ENCODE data around the gene RPAIN.
A peak's percentile ranks its signal among the peaks of the same experiment; 100 is the strongest.

Gene RPAIN, protein sequence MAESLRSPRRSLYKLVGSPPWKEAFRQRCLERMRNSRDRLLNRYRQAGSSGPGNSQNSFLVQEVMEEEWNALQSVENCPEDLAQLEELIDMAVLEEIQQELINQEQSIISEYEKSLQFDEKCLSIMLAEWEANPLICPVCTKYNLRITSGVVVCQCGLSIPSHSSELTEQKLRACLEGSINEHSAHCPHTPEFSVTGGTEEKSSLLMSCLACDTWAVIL

DNA sequence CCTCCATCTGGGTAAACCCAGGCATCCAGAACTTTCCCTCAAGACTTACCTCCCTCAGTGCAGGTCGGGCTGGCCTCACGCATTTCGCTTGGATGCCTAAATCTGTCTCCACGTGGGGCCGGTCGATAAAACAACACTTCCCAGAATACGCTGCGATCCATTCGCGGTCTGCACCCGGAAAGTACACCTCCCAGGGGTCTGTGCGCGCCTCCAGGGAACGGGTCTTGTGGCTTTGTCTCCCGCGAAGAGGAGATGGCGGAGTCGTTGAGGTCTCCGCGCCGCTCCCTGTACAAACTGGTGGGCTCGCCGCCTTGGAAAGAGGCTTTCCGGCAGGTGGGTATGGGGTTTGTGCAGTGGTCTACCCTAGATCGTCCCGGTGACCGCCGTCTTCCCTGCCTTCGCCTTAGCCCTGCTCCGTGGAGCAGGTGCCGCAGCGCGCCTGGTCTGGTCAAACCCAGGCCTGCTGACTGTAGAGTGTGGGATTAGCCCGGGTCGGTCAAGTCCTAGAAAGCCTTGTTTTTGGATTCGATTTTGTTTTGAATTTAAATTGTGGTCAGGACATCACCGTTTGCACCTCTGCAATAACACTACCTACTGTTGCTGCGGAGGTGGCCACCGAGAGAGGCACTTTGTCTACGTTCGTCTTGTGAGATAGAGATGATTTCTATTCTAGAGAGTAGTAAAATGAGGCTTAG is at the start of gene RPAIN:
RPAIN (plus strand) TSS at position 224 of the 695 bp plus-strand sequence; CDS start at position 253, 29 bp downstream.
- Histone ChIP-seq H3K9me3 (ENCODE audit: control insufficient read depth, insufficient read depth, low read depth, low read length) (no peaks in the 10 kb centered on the region), H3K27ac (ENCODE audit: extremely low read depth, low read depth, low read length) (peak within 1 kb of the TSS; percentile 92), H3K4me1 (ENCODE audit: control insufficient read depth, insufficient read depth, low read length) (no peaks in the 10 kb centered on the region; the same call in 1 of the 2 replicates), H3K36me3 (ENCODE audit: control insufficient read depth in 2 of 2, insufficient read depth in 1 of 2, low read length in 2 of 2) (peaks cover 59% of the 10 kb centered on the region in 2 experiments), H3K4me3 (ENCODE audit: low read depth, low read length) (peak within 1 kb of the TSS; percentile 97)
- CTCF ChIA-PET = interaction anchor here (0.6 to 1.6 kb wide), 2 partner anchors 19 to 22 kb away, joined by 3 to 9 read pairs; partner anchors contain the start of gene C1QBP
- POLR2A ChIA-PET = interaction anchor here (0.9 to 3.8 kb wide), 14 partner anchors 10 to 228 kb away, joined by 3 to 43 read pairs (median 5); partner anchors contain the start of genes C1QBP, DERL2, DHX33 and MIS12
- peak; percentile 57 for TF ChIP-seq ZNF629 (tag by site-specific recombination; IDR thresholded peaks at IDR 0.05)
- no peak for TF ChIP-seq ZBTB21 (tag by site-specific recombination; IDR thresholded peaks at IDR 0.05)
- TF ChIP-seq ZNF366 (tag by site-specific recombination; conservative IDR thresholded peaks at IDR 0.05) = no peak
- no peak for TF ChIP-seq KLF1 (tag by site-specific recombination; IDR thresholded peaks at IDR 0.05)
- TF ChIP-seq ZNF311 (tag by site-specific recombination; IDR thresholded peaks at IDR 0.05; ENCODE audit: borderline replicate concordance) = no peak
- no peak for TF ChIP-seq SALL2 (tag by site-specific recombination; IDR thresholded peaks at IDR 0.05; ENCODE audit: borderline replicate concordance)
- TF ChIP-seq PRDM1 (tag by site-specific recombination; IDR thresholded peaks at IDR 0.05) = no peak
- TF ChIP-seq ZNF174 (tag by site-specific recombination; IDR thresholded peaks at IDR 0.05) = no peak
- TF ChIP-seq ZSCAN16 (tag by site-specific recombination; IDR thresholded peaks at IDR 0.05) = no peak
- TF ChIP-seq ZNF549 (tag by site-specific recombination; IDR thresholded peaks at IDR 0.05) = no peak
- TF ChIP-seq ZNF623 (tag by site-specific recombination; IDR thresholded peaks at IDR 0.05) = no peak; the same call in 1 of the 2 replicates
- 0 out of 2 replicates have a peak, but pooled peaks have one; percentile 58 for TF ChIP-seq ZFP37 (tag by site-specific recombination; IDR thresholded peaks at IDR 0.05)
- TF ChIP-seq ZNF777 (tag by site-specific recombination; IDR thresholded peaks at IDR 0.05; ENCODE audit: borderline replicate concordance) = no peak
- TF ChIP-seq ZNF791 (tag by site-specific recombination; IDR thresholded peaks at IDR 0.05) = no peak
- TF ChIP-seq, protein P1, sequence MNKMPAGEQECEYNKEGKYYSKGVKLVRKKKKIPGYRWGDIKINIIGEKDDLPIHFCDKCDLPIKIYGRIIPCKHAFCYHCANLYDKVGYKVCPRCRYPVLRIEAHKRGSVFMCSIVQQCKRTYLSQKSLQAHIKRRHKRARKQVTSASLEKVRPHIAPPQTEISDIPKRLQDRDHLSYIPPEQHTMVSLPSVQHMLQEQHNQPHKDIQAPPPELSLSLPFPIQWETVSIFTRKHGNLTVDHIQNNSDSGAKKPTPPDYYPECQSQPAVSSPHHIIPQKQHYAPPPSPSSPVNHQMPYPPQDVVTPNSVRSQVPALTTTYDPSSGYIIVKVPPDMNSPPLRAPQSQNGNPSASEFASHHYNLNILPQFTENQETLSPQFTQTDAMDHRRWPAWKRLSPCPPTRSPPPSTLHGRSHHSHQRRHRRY (tag by site-specific recombination; IDR thresholded peaks at IDR 0.05) = no peak
- TF ChIP-seq ZNF560 (tag by site-specific recombination; IDR thresholded peaks at IDR 0.05; ENCODE audit: borderline replicate concordance) = no peak
- TF ChIP-seq ZNF2 (tag by site-specific recombination; IDR thresholded peaks at IDR 0.05) = peak; percentile 48; the same call in 1 of the 2 replicates
- no peak for TF ChIP-seq ZNF701 (tag by site-specific recombination; IDR thresholded peaks at IDR 0.05)
- TF ChIP-seq, protein P2, sequence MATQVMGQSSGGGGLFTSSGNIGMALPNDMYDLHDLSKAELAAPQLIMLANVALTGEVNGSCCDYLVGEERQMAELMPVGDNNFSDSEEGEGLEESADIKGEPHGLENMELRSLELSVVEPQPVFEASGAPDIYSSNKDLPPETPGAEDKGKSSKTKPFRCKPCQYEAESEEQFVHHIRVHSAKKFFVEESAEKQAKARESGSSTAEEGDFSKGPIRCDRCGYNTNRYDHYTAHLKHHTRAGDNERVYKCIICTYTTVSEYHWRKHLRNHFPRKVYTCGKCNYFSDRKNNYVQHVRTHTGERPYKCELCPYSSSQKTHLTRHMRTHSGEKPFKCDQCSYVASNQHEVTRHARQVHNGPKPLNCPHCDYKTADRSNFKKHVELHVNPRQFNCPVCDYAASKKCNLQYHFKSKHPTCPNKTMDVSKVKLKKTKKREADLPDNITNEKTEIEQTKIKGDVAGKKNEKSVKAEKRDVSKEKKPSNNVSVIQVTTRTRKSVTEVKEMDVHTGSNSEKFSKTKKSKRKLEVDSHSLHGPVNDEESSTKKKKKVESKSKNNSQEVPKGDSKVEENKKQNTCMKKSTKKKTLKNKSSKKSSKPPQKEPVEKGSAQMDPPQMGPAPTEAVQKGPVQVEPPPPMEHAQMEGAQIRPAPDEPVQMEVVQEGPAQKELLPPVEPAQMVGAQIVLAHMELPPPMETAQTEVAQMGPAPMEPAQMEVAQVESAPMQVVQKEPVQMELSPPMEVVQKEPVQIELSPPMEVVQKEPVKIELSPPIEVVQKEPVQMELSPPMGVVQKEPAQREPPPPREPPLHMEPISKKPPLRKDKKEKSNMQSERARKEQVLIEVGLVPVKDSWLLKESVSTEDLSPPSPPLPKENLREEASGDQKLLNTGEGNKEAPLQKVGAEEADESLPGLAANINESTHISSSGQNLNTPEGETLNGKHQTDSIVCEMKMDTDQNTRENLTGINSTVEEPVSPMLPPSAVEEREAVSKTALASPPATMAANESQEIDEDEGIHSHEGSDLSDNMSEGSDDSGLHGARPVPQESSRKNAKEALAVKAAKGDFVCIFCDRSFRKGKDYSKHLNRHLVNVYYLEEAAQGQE (tag by site-specific recombination; IDR thresholded peaks at IDR 0.05) = no peak
- peak; percentile 61 for TF ChIP-seq SCRT2 (tag by site-specific recombination; IDR thresholded peaks at IDR 0.05)
- TF ChIP-seq ZNF792 (tag by site-specific recombination; IDR thresholded peaks at IDR 0.05) = no peak
- TF ChIP-seq ZNF610 (tag by site-specific recombination; IDR thresholded peaks at IDR 0.05; ENCODE audit: borderline replicate concordance) = peak; percentile 82
- no peak for TF ChIP-seq ZNF747 (tag by site-specific recombination; IDR thresholded peaks at IDR 0.05)
- TF ChIP-seq ZSCAN30 (tag by site-specific recombination; IDR thresholded peaks at IDR 0.05) = peak; percentile 23; the same call in 1 of the 2 replicates
- TF ChIP-seq, protein P3, sequence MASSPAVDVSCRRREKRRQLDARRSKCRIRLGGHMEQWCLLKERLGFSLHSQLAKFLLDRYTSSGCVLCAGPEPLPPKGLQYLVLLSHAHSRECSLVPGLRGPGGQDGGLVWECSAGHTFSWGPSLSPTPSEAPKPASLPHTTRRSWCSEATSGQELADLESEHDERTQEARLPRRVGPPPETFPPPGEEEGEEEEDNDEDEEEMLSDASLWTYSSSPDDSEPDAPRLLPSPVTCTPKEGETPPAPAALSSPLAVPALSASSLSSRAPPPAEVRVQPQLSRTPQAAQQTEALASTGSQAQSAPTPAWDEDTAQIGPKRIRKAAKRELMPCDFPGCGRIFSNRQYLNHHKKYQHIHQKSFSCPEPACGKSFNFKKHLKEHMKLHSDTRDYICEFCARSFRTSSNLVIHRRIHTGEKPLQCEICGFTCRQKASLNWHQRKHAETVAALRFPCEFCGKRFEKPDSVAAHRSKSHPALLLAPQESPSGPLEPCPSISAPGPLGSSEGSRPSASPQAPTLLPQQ (tag by site-specific recombination; IDR thresholded peaks at IDR 0.05) = peak; percentile 49; the same call in 1 of the 2 replicates
- no peak for TF ChIP-seq ZNF514 (tag by site-specific recombination; IDR thresholded peaks at IDR 0.05)
- TF ChIP-seq, protein P4, sequence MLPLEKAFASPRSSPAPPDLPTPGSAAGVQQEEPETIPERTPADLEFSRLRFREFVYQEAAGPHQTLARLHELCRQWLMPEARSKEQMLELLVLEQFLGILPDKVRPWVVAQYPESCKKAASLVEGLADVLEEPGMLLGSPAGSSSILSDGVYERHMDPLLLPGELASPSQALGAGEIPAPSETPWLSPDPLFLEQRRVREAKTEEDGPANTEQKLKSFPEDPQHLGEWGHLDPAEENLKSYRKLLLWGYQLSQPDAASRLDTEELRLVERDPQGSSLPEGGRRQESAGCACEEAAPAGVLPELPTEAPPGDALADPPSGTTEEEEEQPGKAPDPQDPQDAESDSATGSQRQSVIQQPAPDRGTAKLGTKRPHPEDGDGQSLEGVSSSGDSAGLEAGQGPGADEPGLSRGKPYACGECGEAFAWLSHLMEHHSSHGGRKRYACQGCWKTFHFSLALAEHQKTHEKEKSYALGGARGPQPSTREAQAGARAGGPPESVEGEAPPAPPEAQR (tag by site-specific recombination; IDR thresholded peaks at IDR 0.05) = no peak
- no peak for TF ChIP-seq HOXD13 (CRISPR knock-in tag; IDR thresholded peaks at IDR 0.05; ENCODE audit: borderline replicate concordance)
- TF ChIP-seq, protein P5, sequence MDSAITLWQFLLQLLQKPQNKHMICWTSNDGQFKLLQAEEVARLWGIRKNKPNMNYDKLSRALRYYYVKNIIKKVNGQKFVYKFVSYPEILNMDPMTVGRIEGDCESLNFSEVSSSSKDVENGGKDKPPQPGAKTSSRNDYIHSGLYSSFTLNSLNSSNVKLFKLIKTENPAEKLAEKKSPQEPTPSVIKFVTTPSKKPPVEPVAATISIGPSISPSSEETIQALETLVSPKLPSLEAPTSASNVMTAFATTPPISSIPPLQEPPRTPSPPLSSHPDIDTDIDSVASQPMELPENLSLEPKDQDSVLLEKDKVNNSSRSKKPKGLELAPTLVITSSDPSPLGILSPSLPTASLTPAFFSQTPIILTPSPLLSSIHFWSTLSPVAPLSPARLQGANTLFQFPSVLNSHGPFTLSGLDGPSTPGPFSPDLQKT (IDR thresholded peaks at IDR 0.05; ENCODE audit: borderline replicate concordance, low read depth, low read length) = peak; percentile 70; the same call in 1 of the 2 replicates

Data from HEK293 (cell line).